MV-4-11 (cell line): ENCODE measurements around the gene PRRT2.
"Not testable (repeated sequence)": the region's sequence is repeated elsewhere in the genome, so short reads cannot be mapped to it uniquely, and the experiment has no call there.

Experiments
- DNase-seq: peaks from one replicate; lab custom pipeline; 2025; lab: John Stamatoyannopoulos, UW

The PRRT2 gene

DNA sequence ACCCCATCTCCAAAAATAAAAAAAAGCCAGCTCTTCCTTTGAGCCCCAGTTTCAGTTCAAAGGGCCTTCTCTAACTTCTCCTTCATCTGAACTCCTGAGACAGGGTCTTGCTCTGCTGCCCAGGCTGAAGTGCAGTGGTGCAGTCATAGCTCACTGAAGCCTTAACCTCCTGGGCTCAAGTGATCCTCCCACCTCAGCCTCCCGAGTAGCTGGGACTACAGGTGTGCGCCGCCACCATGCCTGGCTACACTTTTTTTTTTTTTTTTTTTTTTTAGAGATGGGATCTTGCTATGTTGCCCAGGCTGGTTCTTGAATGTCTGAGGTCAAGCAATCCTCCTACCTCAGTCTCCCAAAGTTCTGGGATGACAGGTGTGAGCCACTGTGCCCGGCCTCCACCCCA, 21.2 kb downstream of the PRRT2 start:
- not testable (repeated sequence) for DNase-seq

DNA sequence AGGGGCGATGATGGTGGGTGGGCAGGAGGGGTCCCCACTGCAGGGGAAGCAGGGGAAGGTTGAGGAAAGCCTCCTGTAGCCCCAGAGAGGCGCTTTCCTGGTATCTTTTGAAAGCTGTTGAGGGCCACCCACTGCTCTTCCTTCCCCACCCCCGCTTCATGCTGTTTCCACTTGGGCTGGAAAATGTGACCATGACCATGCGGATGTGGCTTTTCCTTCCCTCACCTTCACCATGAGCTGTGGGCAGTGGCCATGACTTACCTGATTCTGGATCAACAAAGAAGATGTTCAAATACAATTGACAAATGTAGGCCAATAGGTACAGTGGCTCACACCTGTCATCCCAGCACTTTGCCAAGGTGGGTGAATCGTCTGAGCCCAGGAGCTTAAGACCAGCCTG, 22.1 kb downstream of the PRRT2 start:
- no peak for DNase-seq

DNA sequence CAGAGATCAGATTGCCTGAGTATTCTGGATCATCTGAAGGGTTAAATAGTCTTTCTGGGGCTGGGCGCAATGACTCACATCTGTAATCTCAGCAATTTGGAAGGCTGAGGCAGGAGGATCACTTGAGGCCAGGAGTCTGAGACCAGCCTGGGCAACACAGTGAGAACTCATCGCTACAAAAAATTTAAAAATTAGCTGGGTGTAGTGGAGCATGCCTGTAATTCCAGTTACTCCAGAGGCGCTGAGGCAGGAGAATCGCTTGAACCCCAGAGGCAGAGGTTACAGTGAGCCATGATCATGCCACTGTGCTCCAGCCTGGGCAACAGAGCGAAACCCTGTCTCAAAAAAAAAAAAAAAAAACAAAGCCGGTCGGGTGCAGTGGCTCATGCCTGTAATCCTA, 23.9 kb downstream of the PRRT2 start:
- no peak for DNase-seq

DNA sequence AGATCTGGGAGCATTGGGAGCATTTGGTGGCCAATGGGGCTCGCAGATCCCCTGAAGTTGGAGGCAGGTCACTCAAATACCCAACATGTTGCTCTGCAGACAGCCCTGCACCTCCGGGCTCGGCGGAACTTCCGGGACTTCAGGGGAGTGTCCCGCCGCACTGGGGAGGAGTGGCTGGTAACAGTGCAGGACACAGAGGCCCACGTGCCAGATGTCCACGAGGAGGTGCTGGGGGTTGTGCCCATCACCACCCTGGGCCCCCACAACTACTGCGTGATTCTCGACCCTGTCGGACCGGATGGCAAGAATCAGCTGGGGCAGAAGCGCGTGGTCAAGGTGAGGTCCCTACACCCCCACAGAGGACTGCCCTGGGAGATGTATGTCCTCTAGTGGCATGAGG, 24.6 kb downstream of the PRRT2 start:
- no peak for DNase-seq

DNA sequence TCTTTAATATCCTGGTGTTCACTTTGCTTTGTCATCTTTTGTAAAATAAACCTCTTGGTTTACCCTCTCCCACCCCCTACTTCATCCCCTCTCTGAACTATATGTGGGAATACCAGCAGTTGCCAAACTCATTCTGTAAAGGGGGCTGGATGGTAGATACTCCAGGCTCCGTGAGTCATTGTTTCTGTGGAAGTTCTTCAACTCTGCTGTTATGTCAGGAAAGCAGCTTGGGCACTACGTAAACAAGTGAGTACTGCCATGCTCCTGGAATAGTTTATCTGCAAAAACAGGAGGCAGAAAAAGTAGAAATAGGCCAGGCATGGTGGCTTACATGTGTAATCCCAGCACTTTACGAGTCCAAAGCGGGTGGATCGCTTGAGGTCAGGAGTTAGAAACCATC, 25.8 kb downstream of the PRRT2 start:
- DNase-seq = no peak

DNA sequence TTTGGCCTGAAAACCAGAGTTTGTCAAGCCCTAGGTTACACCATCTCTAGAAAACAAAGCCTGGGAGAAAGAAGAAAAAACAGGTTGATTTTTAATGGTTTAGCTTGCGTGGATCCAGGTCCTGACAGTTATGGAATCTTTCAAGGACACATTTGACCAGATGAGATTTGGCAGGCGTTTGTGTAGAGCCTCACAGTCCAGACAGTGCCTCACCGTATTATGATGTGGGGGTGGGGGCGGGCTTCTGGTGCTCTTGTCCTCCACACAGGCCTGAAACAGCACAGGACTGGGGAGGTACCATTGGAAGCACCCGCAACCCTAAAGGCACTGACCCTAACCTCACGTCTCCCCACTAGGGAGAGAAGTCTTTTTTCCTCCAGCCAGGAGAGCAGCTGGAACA, 27.8 kb downstream of the PRRT2 start:
- no peak for DNase-seq

DNA sequence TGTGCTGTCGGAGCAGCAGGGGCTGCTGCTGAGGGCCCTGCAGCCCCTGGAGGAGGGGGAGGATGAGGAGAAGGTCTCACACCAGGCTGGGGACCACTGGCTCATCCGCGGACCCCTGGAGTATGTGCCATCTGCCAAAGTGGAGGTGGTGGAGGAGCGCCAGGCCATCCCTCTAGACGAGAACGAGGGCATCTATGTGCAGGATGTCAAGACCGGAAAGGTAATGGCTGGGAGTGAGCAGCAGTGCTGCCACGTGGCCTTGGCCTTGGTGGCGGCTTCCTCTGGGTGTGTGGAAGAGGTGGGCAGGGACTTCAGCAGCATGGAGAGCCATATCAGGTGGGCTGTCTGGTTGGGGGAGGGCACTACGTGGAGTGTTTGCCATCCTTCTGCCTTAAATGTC, 28.2 kb downstream of the PRRT2 start:
- DNase-seq = no peak

DNA sequence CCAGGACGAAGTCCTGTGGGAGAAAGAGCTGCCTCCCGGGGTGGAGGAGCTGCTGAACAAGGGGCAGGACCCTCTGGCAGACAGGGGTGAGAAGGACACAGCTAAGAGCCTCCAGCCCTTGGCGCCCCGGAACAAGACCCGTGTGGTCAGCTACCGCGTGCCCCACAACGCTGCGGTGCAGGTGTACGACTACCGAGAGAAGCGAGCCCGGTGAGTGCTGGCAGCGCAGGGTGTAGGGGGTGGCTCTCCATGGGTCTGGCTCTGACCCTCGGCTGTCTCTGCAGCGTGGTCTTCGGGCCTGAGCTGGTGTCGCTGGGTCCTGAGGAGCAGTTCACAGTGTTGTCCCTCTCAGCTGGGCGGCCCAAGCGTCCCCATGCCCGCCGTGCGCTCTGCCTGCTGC, 29.6 kb downstream of the PRRT2 start:
- DNase-seq = no peak

DNA sequence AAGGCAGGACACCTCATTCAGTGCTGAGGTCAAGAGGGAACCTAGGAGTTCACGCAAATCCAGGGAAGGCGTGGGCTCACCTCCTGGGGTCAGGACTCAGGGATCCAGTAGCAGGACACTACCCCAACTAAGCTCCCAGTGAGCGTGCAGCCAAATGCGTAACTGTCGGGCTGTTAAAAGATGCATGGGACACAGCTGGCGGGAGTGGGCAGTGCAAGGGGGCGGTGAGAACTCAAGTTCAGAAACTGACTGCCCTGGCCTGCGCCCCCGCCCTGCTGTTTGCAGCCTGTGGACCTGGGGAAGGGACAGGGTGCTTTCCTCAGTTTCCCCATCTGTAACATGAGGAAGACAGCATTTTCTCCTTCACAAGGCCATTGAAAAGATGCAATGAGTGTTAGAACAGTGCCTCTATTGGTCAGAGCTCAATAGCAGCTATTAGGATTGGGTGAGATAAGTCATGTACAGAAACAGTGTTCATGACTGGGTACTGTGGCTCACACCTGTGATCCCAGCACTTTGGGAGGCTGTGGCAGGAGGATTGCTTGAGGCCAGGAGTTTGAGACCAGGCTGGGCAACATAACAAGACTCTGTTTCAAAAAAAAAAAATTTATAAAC, 30.8 kb downstream of the PRRT2 start:
- no peak for DNase-seq

DNA sequence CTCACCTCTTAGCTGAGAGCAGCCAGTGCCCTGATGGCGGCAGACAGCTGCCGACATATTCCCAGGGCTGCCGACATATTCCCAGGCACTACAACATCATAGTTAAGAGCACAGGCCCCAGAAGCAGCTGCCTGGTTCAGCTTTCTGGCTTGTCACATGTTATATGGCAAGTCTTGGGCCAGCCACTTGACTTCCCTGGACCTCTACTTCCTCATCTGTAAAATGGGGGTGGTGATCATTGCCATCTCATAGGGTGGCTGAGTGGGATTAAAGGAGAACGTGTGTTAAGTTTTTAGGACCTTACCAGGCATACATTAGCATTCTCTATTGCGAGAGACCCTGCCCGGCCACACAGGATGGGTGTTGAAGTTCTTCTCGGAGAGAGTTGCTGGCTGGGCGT, 31.9 kb downstream of the PRRT2 start:
- DNase-seq = no peak

DNA sequence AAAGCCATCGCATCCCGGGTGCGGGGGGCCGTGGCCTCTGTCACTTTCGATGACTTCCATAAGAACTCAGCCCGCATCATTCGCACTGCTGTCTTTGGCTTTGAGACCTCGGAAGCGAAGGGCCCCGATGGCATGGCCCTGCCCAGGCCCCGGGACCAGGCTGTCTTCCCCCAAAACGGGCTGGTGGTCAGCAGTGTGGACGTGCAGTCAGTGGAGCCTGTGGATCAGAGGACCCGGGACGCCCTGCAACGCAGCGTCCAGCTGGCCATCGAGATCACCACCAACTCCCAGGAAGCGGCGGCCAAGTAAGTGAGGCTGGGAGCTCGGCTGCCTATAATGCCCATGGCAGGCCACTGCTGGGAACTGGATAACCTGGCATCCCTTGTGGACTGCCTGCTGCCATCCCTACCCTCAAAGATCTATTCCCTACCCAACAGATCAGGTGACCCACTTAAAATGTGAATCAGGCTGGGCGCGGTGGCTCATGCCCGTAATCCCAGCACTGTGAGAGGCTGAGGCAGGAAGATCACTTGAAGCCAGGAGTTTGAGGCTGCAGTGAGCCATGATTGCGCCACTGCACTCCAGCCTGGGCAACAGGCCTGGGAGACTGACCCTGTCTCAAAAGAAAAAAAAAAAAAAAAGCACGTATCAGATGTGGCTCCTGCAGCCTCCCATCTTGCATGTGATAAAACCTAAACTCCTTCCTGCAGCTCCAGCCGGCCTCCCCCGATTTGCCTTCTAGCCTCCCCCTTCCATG, 32.8 kb downstream of the PRRT2 start:
- DNase-seq = no peak

DNA sequence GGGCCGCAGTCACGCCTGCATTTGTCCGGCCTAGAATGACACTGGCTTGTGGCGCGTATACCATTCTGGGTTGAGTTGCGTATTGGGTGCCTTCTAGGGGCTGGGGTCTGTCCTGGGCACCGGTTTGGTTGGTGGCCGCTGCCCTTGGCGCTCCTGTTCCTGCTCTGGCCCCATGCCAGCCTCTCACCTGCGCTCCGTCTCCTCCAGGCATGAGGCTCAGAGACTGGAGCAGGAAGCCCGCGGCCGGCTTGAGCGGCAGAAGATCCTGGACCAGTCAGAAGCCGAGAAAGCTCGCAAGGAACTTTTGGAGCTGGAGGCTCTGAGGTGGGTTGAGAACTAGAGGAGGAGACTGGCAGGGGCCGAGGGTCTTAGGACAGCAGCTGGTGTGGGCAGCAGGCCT, 33.7 kb downstream of the PRRT2 start:
- DNase-seq = no peak

DNA sequence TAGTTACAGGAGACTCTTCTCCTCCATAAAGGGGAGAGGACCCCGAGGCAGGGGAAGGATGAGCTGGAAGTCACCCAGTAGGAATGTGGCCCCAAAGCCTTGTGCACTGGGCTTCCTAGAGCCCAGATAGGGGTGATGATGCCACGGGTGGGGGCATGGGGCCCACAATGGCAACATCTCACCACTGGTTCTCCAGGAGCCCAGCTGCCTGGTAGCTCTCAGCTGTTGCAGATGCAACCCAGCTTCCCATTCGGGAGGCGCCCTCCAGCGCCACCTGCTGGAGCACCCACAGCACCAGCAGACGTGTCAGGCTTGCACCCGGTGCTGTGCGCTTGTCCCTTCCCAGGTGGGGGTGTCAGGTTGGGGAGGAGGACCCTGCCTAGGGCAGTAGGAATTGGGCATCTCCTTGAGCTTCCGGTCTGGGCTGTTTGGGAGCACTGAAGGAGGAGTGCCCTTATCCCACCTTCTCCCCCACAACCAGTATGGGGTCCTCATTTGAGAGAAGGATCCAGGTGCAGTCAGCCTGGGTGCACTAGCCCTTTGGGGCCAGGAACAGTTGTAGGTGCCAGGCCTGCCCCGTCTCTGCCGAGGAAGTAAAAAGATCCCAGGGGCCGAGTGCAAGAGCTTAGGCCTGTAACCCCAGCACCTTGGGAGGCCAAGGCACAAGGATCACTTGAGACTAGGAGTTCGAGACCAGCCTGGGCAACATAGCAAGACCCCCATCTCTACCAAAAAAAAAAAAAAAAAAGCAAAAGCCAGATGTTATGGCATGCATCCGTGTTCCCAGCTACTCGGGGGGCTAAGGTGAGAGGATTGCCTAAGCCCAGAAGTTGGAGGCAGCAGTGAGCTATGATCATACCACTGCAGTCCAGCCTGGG, 36.7 kb downstream of the PRRT2 start:
- peak; percentile 57 for DNase-seq

DNA sequence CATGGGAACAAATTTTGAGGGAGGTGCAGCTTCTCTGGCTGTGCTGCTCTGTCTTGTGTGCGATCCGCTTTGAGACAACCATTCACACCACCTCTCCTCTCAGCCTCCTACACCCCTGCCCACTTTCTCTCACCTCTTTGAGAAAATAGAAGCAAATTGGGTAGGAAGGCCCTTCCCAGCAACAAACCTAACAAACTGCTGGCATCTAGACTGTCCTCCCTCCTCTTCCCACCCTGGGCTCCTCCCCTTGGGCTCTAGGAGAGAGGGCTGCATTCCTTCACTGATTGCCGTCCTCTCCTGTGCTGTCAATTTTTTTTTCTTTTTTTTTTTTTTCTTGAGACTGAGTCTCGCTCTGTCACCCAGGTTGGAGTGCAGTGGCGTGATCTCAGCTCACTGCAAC, 37.5 kb downstream of the PRRT2 start:
- no peak for DNase-seq

DNA sequence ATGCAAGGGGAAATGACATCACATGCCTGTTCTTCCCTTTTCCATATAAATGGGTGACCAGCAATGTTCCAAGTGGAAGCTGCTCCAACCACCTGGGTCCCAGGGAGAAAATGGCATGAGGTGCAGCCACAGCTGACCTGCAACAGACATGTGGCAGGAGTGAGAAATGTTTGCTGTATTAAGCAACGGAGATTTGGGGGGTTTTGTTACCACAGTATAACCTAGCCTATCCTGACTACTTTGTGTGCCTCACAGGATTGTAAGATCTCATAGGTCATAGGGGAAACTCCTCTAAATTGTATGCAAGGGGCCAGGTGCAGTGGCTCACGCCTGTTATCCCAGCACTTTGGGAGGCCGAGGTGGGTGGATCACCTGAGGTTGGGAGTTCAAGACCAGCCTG, 39.0 kb downstream of the PRRT2 start:
- no peak for DNase-seq

DNA sequence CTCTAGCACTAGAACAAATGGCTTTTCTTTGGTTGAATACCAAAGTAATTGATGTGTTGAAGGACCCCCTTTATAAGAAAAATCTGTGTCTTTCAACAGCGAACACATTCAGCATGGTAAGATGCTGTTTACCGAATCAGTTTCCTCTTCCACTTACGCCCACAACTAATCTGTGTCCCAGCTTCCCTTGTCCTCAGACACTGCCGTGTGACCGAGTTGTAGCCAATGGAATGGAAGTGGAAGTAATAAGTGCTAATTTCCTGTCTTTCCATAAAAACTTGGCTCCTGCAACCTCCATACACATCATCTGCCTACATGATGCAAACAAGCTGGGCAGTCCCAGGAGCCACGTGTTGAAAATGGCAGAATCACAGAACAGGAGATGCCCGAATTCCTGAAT, 40.7 kb downstream of the PRRT2 start:
- DNase-seq = no peak

DNA sequence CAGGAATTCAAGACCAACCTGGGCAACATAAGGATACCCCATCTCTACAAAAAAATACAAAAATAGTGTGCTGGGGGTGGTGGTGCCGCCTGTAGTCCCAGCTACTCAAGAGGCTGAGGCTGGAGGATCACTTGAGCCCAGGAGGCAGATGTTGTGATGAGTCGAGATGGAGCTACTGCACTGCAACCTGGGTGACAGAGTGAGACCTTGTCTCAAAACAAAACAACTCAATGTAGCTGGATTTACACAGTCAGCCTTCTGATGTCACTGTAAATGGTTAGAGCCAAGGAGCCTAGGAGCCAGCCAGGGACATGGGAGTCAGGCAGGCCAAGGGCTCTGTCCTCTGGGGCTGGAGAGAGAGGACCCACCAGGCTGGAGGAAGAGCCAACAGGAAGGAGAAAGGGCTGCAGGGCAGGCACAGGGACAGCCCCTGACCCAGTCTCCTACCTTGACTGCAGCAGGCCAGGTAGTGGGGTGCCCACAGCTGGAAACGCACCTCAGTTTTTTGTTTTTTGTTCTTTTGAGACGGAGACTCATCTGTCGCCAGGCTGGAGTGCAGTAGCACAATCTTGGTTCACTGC, 42.6 kb downstream of the PRRT2 start:
- DNase-seq = no peak

DNA sequence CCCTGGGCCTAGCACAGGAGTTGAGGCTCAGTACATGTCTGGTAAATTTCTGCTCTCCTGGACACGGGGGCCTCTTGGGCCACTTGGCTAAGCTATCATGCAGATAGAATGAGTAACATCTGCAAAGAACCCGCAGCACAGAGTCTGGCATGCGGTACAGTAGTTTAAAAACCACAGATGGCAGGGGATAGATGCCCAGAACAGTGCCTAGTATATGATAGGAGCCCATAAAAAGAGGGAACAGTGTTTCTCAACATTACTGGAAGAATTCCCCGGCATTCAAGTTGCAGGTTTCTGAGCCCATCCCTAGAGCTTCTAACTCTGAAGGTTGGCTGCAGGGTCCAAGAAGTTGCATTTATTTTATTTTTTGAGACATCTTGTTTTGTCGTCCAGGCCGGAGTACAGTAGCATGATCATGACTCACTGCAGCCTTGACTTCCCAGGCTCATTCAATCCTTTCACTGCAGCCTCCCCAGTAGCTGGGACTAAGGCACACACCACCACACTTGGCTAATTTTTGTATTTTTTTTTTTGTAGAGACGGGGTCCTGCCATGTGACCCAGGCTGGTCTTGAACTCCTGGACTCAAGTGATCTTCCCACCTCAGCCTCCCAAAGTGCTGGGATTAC, 45.3 kb downstream of the PRRT2 start:
- no peak for DNase-seq

DNA sequence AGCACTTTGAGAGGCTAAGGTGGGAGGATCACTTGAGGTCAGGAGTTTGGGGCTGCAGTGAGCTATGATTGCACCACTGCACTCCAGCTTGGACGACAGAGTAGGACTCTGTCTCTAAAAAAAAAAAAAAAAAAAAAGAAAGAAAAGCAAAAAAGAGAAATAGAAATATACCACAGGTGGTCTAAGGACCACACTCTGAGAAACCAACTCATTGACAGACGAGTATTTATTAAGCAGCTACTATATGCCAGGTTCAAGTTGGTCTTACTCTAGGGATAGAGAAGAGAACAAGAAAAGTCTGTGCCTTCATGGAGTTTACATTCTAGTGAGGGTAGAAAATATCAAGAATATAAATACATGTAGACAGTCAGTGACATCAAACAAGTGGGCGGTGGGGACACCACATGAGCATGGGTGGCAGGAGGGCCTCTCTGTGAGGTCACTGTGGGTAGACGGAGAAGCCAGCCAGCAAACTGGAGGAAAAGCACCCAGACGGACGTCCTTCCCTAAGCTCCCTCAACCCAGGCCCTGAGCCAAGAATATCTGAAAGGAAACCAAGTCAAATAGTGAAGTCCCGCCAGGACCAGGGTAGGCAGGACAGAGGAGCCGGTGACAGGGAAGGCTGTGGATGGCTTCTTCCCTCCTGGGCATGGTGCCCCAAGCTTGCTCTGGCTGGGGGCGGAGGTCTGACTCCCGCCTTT, 46.3 kb downstream of the PRRT2 start:
- DNase-seq = no peak

DNA sequence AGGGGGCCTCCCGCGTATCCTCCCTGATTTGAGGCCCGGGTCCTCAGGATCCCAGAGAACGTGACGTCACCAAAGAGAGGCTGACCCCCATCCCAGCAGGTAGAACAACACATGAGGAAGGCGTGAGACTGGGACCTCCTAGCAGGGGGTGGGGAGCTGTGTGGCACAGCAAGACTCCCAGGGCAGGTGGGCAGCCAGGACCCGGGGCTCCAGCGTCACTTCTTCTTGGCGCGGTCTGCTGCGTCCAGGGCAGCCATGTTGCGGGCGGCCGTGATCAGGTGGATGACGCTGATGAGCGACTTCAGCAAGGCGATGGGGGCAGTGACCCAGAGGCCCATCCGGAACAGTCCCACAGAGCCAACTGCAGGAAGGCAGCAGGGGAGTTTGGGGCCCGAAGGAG, 47.0 kb downstream of the PRRT2 start:
- no peak for DNase-seq

DNA sequence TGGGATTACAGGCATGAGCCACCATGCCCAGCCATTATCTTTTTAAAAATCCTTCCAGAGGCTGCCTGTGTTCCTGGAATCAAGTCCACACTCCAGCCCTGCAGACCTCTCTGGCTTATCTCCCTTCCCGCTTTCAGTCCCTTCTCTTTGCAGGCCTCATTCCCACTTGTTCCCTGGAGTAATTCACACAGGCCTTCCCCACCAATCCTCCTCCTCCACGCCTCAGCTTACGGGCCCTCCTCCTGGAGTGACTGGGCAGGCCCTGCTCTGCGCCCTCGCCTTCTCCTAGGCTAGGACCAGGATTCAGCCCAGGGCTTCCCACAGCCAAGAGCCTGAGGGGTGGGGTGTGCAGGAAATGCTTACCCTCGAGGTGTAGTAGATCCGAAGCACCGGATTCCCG, 48.2 kb downstream of the PRRT2 start:
- DNase-seq = no peak
